Measurements from ENCODE around the gene RAB3A.

Gene RAB3A

GRCh38 chr19:18174983-18175382 lies 28.9 kb downstream of the RAB3A start (continued):
- TF ChIP-seq ZNF549 (tag by site-specific recombination; IDR thresholded peaks at IDR 0.05) (no peak), KLF8 (tag by site-specific recombination; IDR thresholded peaks at IDR 0.05) (no peak), ZNF114 (tag by site-specific recombination; IDR thresholded peaks at IDR 0.05) (no peak), ZNF560 (tag by site-specific recombination; IDR thresholded peaks at IDR 0.05; ENCODE audit: borderline replicate concordance) (no peak)

- peaks cover 0 to 25% of the 10 kb centered on the region in 2 experiments; a peak in 2 of 3 replicates for H3K36me3 ChIP-seq (ENCODE audit: control insufficient read depth in 2 of 2, insufficient read depth in 1 of 2, low read length in 2 of 2)
- no peaks in the 10 kb centered on the region for H3K4me1 ChIP-seq (ENCODE audit: control insufficient read depth, insufficient read depth, low read length)
- ChIA-PET CTCF (interaction anchor here (0.5 to 1.2 kb wide), 5 partner anchors 10 to 558 kb away, joined by 3 to 4 read pairs (median 3); no protein-coding TSS in a partner anchor), POLR2A (interaction anchor here (0.8 kb wide), 1 partner anchor 19 kb away, joined by 3 read pairs; the partner anchor contains the start of gene MPV17L2)
- H3K27ac ChIP-seq (ENCODE audit: extremely low read depth, low read depth, low read length) = no peak within 1 kb of the TSS; the same call in 1 of the 2 replicates
- H3K4me3 ChIP-seq (ENCODE audit: low read depth, low read length) = peak within 1 kb of the TSS; percentile 33
- H3K9me3 ChIP-seq (ENCODE audit: control insufficient read depth, insufficient read depth, low read depth, low read length) = no peaks in the 10 kb centered on the region
- TF ChIP-seq ZFP69B (tag by site-specific recombination; IDR thresholded peaks at IDR 0.05) = peak; percentile 63; the same call in 1 of the 2 replicates
- peak; percentile 89 for TF ChIP-seq ZNF692 (tag by site-specific recombination; IDR thresholded peaks at IDR 0.05)
- peak; percentile 93 for TF ChIP-seq SP2 (tag by site-specific recombination; IDR thresholded peaks at IDR 0.05)
- TF ChIP-seq SCRT2 (tag by site-specific recombination; IDR thresholded peaks at IDR 0.05) = no peak
- no peak for TF ChIP-seq ZBTB6 (tag by site-specific recombination; IDR thresholded peaks at IDR 0.05)
- TF ChIP-seq ZNF280D (tag by site-specific recombination; IDR thresholded peaks at IDR 0.05) = no peak
- TF ChIP-seq ZNF580 (tag by site-specific recombination; IDR thresholded peaks at IDR 0.05) = no peak
- peak; percentile 66; the same call in 1 of the 2 replicates for TF ChIP-seq ZNF76 (tag by site-specific recombination; IDR thresholded peaks at IDR 0.05; ENCODE audit: borderline replicate concordance, low read depth)
- no peak for TF ChIP-seq ZNF518A (tag by site-specific recombination; conservative IDR thresholded peaks at IDR 0.05; ENCODE audit: low read depth)
- TF ChIP-seq ZNF501 (tag by site-specific recombination; IDR thresholded peaks at IDR 0.05) = peak; percentile 36; the same call in 1 of the 2 replicates
- TF ChIP-seq ZNF148 (tag by site-specific recombination; IDR thresholded peaks at IDR 0.05; ENCODE audit: borderline replicate concordance) = no peak
- no peak for TF ChIP-seq HOXD13 (CRISPR knock-in tag; IDR thresholded peaks at IDR 0.05; ENCODE audit: borderline replicate concordance)
- no peak for TF ChIP-seq ZNF621 (tag by site-specific recombination; IDR thresholded peaks at IDR 0.05)
- TF ChIP-seq ZNF24 (tag by site-specific recombination; IDR thresholded peaks at IDR 0.05) = no peak
- peak; percentile 73 for TF ChIP-seq ZFHX2 (tag by site-specific recombination; conservative IDR thresholded peaks at IDR 0.05)
- TF ChIP-seq ZNF391 (tag by site-specific recombination; IDR thresholded peaks at IDR 0.05; ENCODE audit: borderline replicate concordance, low read depth) = peak; percentile 74; the same call in 1 of the 2 replicates
- TF ChIP-seq ZNF19 (tag by site-specific recombination; IDR thresholded peaks at IDR 0.05; ENCODE audit: low read depth) = no peak
These were observed 30.1 kb downstream of the RAB3A start, which contains the start of gene IFI30 for GRCh38 chr19:18173572-18174288. Gene IFI30 (plus strand): TSS chr19:18173813. CDS start chr19:18173842, 29 bp downstream.

All from HEK293 (cell line).